ENCODE measurements around the gene TMEM192. TPM values are rescaled to one million over a fixed set of nuclear protein-coding genes. Genes with fewer than 3 reads are reported as not detected.

The TMEM192 gene
- total RNA-seq, 2 donors from 2014 or later, result 5.9 to 13.5 TPM

DNA sequence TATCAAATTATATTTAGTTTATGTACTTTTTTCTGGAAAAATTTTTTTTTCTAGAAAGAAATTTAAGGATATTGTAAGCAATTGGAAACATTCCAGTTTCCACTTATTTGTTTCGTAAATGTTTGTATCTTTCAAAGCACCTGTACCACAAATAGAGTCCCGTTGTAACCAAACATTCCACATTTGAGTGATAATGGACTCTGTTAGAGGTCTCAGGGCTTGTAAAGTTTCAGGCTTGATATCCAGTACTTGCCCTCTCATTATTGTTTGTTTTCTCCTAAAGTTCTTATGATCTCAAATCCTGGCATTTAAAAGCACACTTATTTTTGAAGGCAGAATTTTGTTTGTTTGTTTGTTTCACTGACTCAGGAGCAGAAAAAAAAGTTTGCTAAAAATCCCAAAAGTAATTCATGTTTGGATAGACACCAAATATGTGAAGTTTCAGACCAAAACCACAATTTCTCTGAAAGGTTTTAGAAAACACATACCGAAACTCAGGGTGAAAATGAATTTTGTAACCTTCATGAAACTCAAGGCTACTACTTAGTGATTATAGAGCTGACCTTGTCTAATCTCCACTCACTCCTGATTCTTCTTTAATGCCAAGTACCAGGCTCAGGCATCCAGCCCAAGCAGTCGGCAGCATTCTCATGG, 5.7 kb upstream of the TMEM192 start:
- intact Hi-C loops (cut with DNase I), result no loop called here
- Histone ChIP-seq H3K36me3 (replicated peaks in 1 of 2; ENCODE audit: insufficient read depth in 1 of 2, low read depth in 2 of 2) (no peaks in the 10 kb centered on the region), H3K4me3 (no peak overlapping the region), H3K27ac (no peak overlapping the region), H3K27me3 (no peaks in the 10 kb centered on the region), H3K9me3 (no peaks in the 10 kb centered on the region), H3K4me1 (peaks cover 4% of the 10 kb centered on the region)
- WGBS, 2 donors, result 18 to 27% methylated on average over 4 of the region's 4 CpGs
- TF ChIP-seq POLR2A (IDR thresholded peaks at IDR 0.05), result no peak
- TF ChIP-seq CTCF (IDR thresholded peaks at IDR 0.05), result no peak
- DNase-seq (no peak), ATAC-seq (no peak)

DNA sequence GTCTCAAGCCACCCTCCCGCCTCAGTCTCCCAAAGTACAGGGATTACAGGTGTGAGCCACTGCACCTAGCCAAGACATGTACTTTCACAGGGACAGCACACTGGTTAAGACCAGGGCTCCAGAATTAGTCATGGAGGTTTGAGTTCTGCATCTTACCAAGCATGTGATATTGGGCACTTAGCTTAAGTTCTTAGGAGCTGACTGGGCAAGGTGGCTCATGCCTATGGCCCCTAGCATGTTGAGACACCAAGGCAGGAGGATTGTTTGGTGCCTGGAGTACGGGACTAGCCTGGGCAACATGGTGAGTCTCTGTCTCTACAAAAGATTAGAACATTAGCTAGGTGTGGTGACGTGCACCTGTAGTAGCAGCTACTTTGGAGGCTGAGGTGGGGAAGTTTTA, 2.6 kb upstream of the TMEM192 start:
- intact Hi-C loops (cut with DNase I), result no loop called here
- Histone ChIP-seq H3K27ac (no peak overlapping the region), H3K9me3 (no peaks in the 10 kb centered on the region), H3K4me3 (no peak overlapping the region), H3K27me3 (no peaks in the 10 kb centered on the region), H3K36me3 (replicated peaks in 1 of 2; ENCODE audit: insufficient read depth in 1 of 2, low read depth in 2 of 2) (no peaks in the 10 kb centered on the region), H3K4me1 (peaks cover 14% of the 10 kb centered on the region)
- no peak for DNase-seq
- no peak for ATAC-seq
- TF ChIP-seq POLR2A (IDR thresholded peaks at IDR 0.05) (no peak), CTCF (IDR thresholded peaks at IDR 0.05) (no peak)
- 90 to 94% methylated on average over 3 of the region's 3 CpGs for WGBS, 2 donors

- intact Hi-C loops (cut with DNase I), result no loop called here
- H3K27ac ChIP-seq, result peak overlapping the region; percentile 85 to 95 (median 90)
- 2 to 5% methylated on average over 11 to 17 of the region's 17 CpGs for WGBS, 2 donors
Measured at GRCh38 chr4:165111906-165112367, 723 bp downstream of the TMEM192 start.

GRCh38 chr4:165106518-165106917, 6.1 kb downstream of the TMEM192 start:
- H3K9me3 ChIP-seq, result no peaks in the 10 kb centered on the region
- no peak for ATAC-seq
- no peak for TF ChIP-seq POLR2A (IDR thresholded peaks at IDR 0.05)
- no peak for TF ChIP-seq CTCF (IDR thresholded peaks at IDR 0.05)
- H3K4me3 ChIP-seq, result no peak overlapping the region
- peaks cover 5% of the 10 kb centered on the region for H3K4me1 ChIP-seq
- peaks cover 0 to 9% of the 10 kb centered on the region in 2 donors for H3K36me3 ChIP-seq (replicated peaks in 1 of 2; ENCODE audit: insufficient read depth in 1 of 2, low read depth in 2 of 2)
- 93 to 96% methylated on average over 6 of the region's 6 CpGs for WGBS, 2 donors
- DNase-seq, result no peak
- no peak overlapping the region for H3K27ac ChIP-seq
- intact Hi-C loops (cut with DNase I), result no loop called here
- no peaks in the 10 kb centered on the region for H3K27me3 ChIP-seq

More at GRCh38 chr4:165111906-165112367, 723 bp downstream of the TMEM192 start:
- no peaks in the 10 kb centered on the region for H3K27me3 ChIP-seq
- peak overlapping the region; percentile 86 to 90 for H3K4me3 ChIP-seq
- no peaks in the 10 kb centered on the region for H3K9me3 ChIP-seq
- no peaks in the 10 kb centered on the region for H3K36me3 ChIP-seq (replicated peaks in 1 of 2; ENCODE audit: insufficient read depth in 1 of 2, low read depth in 2 of 2)
- DNase-seq (no peak), ATAC-seq (no peak)
- no peak for TF ChIP-seq CTCF (IDR thresholded peaks at IDR 0.05)
- TF ChIP-seq POLR2A (IDR thresholded peaks at IDR 0.05), result no peak
- H3K4me1 ChIP-seq, result peaks cover 14% of the 10 kb centered on the region

GRCh38 chr4:165101641-165102040, 11.0 kb downstream of the TMEM192 start:
- TF ChIP-seq POLR2A (IDR thresholded peaks at IDR 0.05), result no peak
- TF ChIP-seq CTCF (IDR thresholded peaks at IDR 0.05), result no peak
- Histone ChIP-seq H3K4me1 (no peaks in the 10 kb centered on the region), H3K27ac (no peak overlapping the region), H3K4me3 (no peak overlapping the region), H3K27me3 (no peaks in the 10 kb centered on the region), H3K36me3 (replicated peaks in 1 of 2; ENCODE audit: insufficient read depth in 1 of 2, low read depth in 2 of 2) (peaks cover 0 to 17% of the 10 kb centered on the region in 2 donors), H3K9me3 (no peaks in the 10 kb centered on the region)
- DNase-seq (no peak), ATAC-seq (no peak)
- intact Hi-C loops (cut with DNase I), result no loop called here
- 91 to 93% methylated on average over 3 of the region's 3 CpGs for WGBS, 2 donors

Data from body of pancreas (tissue), 4 donors.